Renal cortex interstitium (tissue), 15 donors: ENCODE measurements around the gene ZCWPW1. TPM values are rescaled to one million over a fixed set of nuclear protein-coding genes. Genes with fewer than 3 reads are reported as not detected.

Source experiments
- DNase-seq, 11 donors: peaks; one replicate each; pipeline ENCODE4 v3.0.0-alpha.2; 2013; ENCODE audit warnings: low read depth in 9 of 11, low spot score in 4 of 11; ENCODE audit errors: extremely low read depth in 1 of 11
- long read RNA-seq, 16 experiments: transcript quantifications; one replicate each; lab custom pipeline, GENCODE V29; 2026
- polyA plus RNA-seq, 3 donors: library from polyadenylated mRNA; unstranded; fragments of 120-200 nt; gene quantifications; one replicate each; pipeline ENCODE4 v1.2.1, GENCODE V29; 2013; ENCODE audit not compliant: insufficient read length in 3 of 3

The ZCWPW1 gene
- polyA plus RNA-seq, result 1 to 10 TPM; 4.7 to 7.5 (median 5.9) TPM
- long read RNA-seq, donor 1, partial matches to known transcripts, result 16 of 16 reads
- long read RNA-seq, donor 1, other reads (novel, unspliced or antisense), result 0 of 16 reads
- long read RNA-seq, donor 2, result 0 reads
- long read RNA-seq, donor 3, result 0 reads
- long read RNA-seq, donor 4, result 0 reads
- long read RNA-seq, donor 5, result 0 reads
- long read RNA-seq, donor 6, partial matches to known transcripts, result 76 of 76 reads
- long read RNA-seq, donor 6, other reads (novel, unspliced or antisense), result 0 of 76 reads
- long read RNA-seq, donor 7, result 0 reads
- long read RNA-seq, donor 8, result 0 reads
- long read RNA-seq, donor 9, partial matches to known transcripts, result 36 of 37 reads
- long read RNA-seq, donor 9, other reads (novel, unspliced or antisense), result 0 of 37 reads
- long read RNA-seq, donor 10, partial matches to known transcripts, result 43 of 43 reads
- long read RNA-seq, donor 10, other reads (novel, unspliced or antisense), result 0 of 43 reads
- long read RNA-seq, donor 11, result 0 reads
- long read RNA-seq, donor 12, partial matches to known transcripts, result 60 of 60 reads
- long read RNA-seq, donor 12, other reads (novel, unspliced or antisense), result 0 of 60 reads
- long read RNA-seq, donor 13, result 0 reads
- long read RNA-seq, donor 14, partial matches to known transcripts, result 62 of 62 reads
- long read RNA-seq, donor 14, other reads (novel, unspliced or antisense), result 0 of 62 reads
- long read RNA-seq, donor 15, result 0 reads
- long read RNA-seq, donor 16, partial matches to known transcripts, result 0 of 1 reads
- long read RNA-seq, donor 16, other reads (novel, unspliced or antisense), result 0 of 1 reads

DNA sequence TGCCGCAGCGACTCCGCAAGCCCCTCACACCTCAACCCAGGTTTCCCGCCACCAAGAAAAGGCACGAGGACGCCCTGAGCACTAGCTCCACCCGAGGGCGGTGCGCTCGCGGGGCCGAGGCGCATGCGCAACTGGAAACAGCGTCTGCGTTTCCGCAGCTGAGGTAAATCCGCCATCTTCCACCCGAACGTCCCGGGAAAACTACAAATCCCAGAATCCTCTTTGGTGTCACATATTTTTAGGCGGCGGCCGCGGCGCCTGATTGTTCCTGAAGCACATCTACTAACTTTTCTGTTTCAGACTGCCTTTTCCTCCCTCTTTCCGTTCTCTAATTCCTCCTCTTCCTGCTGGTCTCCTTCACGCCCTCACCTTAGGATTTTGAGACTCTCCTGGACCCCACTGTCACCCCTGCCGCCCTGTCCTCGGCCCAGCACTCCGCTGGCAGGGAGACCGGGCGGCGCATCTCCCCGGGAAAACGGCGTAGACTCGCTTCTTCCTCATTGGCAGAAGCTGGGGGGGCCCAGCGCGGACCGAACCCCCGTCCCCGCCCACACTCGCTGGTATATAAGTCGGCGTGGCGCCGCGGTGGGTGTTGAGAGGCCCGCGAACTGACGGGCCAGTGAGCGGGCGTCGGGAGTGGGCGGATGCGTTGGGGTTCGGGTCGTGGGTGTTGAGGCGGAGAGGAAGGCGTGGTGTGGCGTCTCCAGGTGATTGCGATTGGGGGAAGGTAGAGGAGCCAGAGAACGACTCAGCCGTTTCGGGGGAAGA is at the start of gene ZCWPW1:
Gene ZCWPW1, minus strand, starts transcription at position 505 of the 768 bp plus-strand sequence. CDS start 8,054 bp downstream, outside the sequence.
- DNase-seq, result peak; percentile 91 to 97 (median 95)

DNA sequence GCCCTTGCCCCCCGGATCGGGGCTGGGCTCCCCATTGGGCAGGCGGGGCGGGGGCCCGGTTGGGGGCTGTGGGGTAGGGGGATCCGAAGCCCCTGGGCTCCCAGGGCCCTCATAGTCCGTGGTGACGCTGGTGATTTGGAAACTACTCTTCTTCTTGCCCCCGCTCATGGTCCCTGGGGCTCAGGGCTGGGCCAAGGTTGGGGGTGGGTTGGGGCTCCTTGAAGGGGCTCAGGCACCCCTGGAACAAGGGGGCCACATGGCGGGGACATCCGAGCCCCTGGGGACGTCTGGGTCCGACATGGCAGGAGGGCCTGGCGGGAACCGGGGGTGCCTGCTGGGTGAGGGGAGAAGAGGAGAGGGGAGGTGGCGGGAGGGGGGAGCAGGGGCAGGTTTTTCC is 49.4 kb upstream of the ZCWPW1 start:
- no peak for DNase-seq

- DNase-seq, result no peak
Measured at GRCh38 chr7:100476903-100477870, 48.7 kb upstream of the ZCWPW1 start.

DNA sequence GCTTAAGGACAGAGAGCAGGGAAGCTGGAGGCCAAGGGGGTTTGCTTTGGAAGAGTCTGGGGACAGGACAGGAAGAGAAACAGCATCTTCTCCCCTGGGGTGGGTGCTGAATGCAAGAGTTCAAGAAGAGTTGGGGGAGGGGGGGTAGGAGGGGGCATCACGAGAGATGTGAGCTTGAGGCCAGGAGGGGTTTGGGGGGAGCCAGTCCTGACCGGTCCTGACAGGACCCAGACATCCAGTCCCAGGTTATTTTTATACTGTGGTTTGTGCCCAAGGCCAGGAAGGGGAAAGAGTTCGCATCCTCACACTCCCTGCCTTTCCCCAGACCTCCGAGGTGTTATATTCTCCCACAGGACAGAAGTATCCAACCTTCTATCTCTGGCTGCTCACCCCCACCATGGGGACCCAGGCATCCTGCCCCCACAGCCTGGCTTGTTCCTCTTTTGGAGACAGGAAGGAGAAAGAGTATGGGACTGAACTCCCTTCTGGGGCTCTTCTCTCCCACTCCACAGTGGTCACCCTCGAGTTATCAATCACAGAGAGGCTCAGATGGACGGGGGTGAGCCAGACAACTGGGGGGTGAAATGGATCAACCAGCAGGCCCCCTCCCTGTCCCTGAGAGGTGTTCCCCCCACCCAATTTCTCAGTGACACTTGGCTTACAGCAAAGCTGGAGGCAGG is 47.7 kb upstream of the ZCWPW1 start:
- no peak for DNase-seq

- no peak for DNase-seq
Measured at GRCh38 chr7:100475549-100475948, 47.0 kb upstream of the ZCWPW1 start.

DNA sequence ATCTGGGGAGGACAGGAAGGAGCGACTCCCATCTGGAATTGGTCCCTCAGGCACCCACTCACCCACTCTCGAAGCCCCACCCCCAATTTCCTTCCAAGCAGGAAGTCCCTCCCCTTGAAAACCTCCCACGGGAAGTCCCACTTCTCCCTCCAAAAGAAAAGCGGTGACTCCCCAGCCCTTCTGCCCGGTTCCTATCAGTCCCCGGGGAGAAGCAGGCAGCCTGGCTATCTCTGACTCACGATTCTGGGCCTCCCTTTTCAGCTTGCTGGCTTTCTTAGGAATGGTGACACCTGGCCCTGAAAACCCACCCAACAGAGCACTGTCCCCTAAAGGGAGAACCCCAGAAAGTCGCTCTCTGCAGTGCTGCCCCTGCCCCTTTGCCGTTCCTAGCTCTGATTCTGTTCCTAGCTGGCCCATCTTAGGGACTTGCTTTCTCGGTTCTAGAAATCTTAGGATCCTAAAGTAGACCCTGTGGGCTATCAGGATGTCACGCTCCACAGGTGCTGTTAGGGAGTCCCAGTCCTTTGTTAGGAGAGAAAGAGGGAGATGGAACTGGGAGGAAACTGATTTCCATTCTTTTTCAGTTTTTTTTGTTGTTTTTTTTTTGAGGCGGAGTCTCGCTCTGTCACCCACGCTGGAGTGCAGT is 44.5 kb upstream of the ZCWPW1 start:
- DNase-seq, result no peak

GRCh38 chr7:100472121-100472851 is 43.8 kb upstream of the ZCWPW1 start:
- DNase-seq, result no peak

DNA sequence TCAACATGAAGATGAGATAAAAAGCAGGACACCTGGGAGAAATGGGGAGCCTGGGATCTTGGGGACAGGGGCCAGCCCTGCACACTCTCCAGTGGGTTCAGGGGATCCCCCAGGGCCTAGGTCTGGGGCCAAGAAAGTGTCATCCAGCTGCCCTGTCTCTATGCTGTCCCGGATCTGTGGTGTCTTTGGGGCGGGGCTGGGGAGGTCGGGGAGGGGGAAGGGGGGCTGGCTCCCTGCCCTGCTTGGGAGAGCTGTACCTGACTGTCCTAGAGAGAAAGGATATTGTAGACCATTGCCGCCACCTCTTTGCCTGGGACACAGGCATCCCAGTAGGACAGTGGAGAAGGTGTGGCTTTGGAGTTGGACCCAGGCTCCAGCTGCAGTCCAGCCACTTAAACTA is 42.5 kb upstream of the ZCWPW1 start:
- no peak for DNase-seq

DNA sequence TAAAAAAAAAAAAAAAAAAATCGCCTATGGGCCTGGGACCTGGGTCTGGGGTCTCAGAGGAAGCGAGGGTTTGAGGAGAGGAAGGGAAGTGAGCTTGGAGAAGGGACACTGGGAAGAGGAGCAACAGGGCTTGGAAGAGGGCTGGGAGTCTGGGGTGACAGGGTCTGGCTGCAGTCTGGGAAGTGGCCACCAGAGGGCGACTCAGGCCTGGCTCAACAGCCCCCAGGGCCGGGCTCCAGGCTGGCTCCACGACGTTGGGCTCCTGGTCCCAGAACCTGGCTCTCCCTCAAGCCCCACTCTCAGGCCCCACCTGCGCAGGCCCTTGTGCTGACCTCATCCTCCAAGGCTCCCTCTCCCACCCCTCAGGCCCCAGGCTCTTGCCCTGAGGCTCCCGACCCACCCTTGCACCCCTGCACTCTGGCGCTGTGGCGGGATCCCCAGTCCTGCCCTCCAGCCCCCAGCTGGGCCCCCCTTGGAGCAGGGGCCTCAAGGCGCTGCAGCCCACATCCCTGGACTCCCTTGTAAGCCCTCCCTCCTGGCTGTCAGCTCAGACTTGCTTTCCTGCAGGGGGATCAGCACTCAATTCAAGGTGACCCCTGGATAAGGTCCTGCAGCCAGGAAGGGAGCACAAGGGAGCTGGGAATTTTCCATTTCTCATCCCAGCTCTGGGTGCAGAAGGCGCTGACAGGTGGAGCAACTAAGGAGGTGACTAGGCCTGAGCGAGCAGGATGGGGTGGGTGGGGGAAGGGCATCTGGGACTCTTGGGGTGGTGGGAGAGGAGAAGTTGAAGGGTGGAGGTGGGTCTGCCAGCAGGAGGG is 40.9 kb upstream of the ZCWPW1 start:
- peak in 3 of 11 donors; percentile 66 to 79 (median 70) for DNase-seq

GRCh38 chr7:100467638-100468373 is 39.3 kb upstream of the ZCWPW1 start:
- DNase-seq, result no peak

DNA sequence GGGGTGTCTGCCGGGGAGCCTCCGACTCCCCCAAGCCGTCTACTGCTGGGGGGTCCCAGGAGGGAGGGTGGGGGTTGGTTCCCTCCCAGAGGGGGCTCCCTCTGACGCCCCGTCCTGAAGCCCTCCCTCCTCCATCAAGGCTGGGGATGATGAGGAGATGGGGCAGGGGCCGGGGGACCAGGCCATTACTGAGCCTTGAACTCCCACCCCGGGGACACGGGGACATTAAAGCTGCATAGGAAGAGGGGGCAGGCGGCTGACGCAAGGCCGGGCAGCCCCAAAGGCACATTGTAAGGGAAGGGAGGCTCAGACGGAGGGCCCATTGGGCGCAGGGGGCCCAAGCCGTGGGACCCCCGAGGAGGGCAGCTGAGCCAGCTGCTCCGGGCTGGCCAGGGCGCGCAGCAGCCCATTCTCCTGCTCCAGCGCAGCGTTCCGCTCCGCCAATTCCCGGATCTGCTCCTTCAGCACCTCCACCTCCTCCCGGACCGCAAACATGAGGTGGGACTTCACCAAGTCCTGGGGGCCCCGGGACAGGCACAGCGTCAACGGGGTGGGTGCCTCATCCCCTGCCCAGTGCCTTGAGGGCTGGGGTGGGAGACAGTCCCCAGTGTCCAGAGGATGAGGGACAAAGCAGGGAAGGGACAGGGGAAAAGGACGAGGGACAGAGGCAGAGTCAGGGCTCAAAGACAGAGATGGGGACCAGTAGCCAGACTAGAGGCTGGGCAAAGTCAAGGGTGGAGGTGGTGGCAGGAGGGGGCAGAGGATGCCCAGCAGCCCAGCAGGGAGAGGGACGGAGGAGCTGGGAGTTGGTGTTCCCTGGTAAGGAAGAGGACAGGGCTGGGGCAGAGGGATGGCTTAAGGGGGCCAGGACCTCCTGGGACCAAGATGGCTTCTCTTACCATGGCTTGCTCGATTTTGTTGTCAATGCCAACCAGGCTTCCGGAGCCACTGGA is 38.4 kb upstream of the ZCWPW1 start:
- DNase-seq, result no peak

DNA sequence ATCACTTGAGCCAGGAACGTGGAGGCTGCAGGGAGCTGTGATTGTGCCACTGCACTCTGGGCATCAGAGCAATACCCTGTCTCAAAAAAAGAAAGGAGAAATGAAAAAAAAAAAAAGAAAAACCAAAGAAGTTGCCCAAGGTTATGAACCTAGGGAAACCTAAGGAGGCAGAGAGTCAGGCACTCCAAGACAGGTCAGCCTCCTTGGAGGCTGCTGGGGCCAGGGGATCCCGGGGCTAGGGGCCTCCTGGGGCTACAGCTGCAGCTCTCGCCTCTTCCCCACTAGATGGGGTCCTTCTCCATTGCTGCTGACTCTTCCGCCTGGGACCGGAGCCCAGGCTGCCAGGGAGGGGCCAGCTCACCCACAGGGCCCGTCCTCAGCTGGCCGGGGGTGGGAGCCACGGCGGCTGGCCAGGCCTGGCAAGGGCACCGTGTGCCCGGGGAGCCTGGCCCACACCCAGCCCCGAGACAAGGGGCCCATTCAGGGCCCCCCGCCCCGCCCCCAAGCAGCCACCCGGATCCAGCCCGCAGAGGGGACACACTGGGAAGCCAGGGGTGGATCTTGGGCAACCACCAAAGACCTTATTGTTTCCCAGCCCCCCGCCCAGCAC is 37.3 kb upstream of the ZCWPW1 start:
- peak in 4 of 11 donors; percentile 51 to 66 (median 60) for DNase-seq

- DNase-seq, result no peak
Measured at GRCh38 chr7:100465299-100465698, 36.8 kb upstream of the ZCWPW1 start.

GRCh38 chr7:100464791-100465190 is 36.3 kb upstream of the ZCWPW1 start:
- no peak for DNase-seq
